CD4-positive, alpha-beta T cell (primary cell): Measurements from ENCODE around the gene KDR. TPM values are rescaled to one million over a fixed set of nuclear protein-coding genes. Genes with fewer than 3 reads are reported as not detected.

Experiments used
- ATAC-seq: fragments of 200-7000 bp; cut with Tn5 transposase; one replicate; pipeline ENCODE4 v1.10.0; 2022; ENCODE audit warnings: mild to moderate bottlenecking; ENCODE audit not compliant: poor library complexity
- CTCF ChIA-PET: fragments of 350-600 bp; sonication (Branson Sonifier 250); formaldehyde crosslinking; loops from one replicate; lab custom pipeline; 2021; ENCODE audit warnings: antibody characterized with exemption, inconsistent platforms; lab: Charles Lee
- POLR2A ChIA-PET: fragments of 350-600 bp; sonication (Branson Sonifier 250); formaldehyde crosslinking; loops from one replicate; lab custom pipeline; 2021; ENCODE audit warnings: antibody characterized with exemption, inconsistent platforms; lab: Charles Lee
- DNase-seq, 14 experiments: peaks; one replicate each; pipeline ENCODE4 v3.0.0-alpha.2; 2013 to 2020; ENCODE audit warnings: mixed read lengths in 2 of 14
- H3K27ac ChIP-seq, 2 donors: one replicate each; pipeline versions ENCODE4 v1.5.1 to v1.7.0; 2013; ENCODE audit warnings: low read length in 2 of 2, low read depth in 1 of 2, mild to moderate bottlenecking in 1 of 2
- H3K27me3 ChIP-seq, 2 experiments: 1 replicate in 1 of 2; 2 replicates in 1 of 2; pipeline versions ENCODE4 v1.6.1 to v1.7.0; 2013; ENCODE audit warnings: low read length in 2 of 2, control low read depth in 1 of 2, mild to moderate bottlenecking in 1 of 2, moderate library complexity in 1 of 2; ENCODE audit not compliant: insufficient read depth in 2 of 2, control insufficient read depth in 1 of 2
- H3K36me3 ChIP-seq: one replicate; pipeline ENCODE4 v1.6.1; 2013; ENCODE audit warnings: low read length, control low read depth; ENCODE audit not compliant: insufficient read depth
- H3K4me1 ChIP-seq: one replicate; pipeline ENCODE4 v1.6.1; 2013; ENCODE audit warnings: low read length, control low read depth; ENCODE audit not compliant: insufficient read depth
- H3K4me3 ChIP-seq: one replicate; pipeline ENCODE4 v1.5.1; 2013; ENCODE audit warnings: mild to moderate bottlenecking, low read length, moderate library complexity
- H3K9me3 ChIP-seq, 2 experiments: 1 replicate in 1 of 2; 2 replicates in 1 of 2; pipeline versions ENCODE4 v1.6.1 to v1.7.0; 2013; ENCODE audit warnings: low read length in 2 of 2, mild to moderate bottlenecking in 2 of 2, control low read depth in 1 of 2, moderate library complexity in 1 of 2; ENCODE audit not compliant: control insufficient read depth in 1 of 2, insufficient read depth in 1 of 2
- H3K27ac Mint-ChIP-seq: one replicate; pipeline ENCODE4 v1.8.0; 2020; ENCODE audit warnings: mixed read lengths
- H3K27me3 Mint-ChIP-seq: one replicate; pipeline ENCODE4 v1.8.0; 2021; ENCODE audit warnings: mixed read lengths
- H3K36me3 Mint-ChIP-seq: one replicate; pipeline ENCODE4 v1.8.0; 2021; ENCODE audit warnings: low read depth, mixed read lengths
- H3K4me1 Mint-ChIP-seq: one replicate; pipeline ENCODE4 v1.8.0; 2021; ENCODE audit warnings: low read depth, mixed read lengths
- H3K4me3 Mint-ChIP-seq: one replicate; pipeline ENCODE4 v1.8.0; 2020; ENCODE audit warnings: mild to moderate bottlenecking, mixed read lengths
- H3K9me3 Mint-ChIP-seq: one replicate; pipeline ENCODE4 v1.8.0; 2020; ENCODE audit warnings: mixed read lengths
- CTCF ChIP-seq: fragments of 200-600 bp; IDR thresholded peaks from one replicate; pipeline ENCODE4 v1.8.0; 2022; ENCODE audit warnings: antibody characterized with exemption, mild to moderate bottlenecking
- intact Hi-C, 2 experiments: fragments of 100-400 bp; cut with DNase I in 1 of 2; cut with micrococcal nuclease in 1 of 2; formaldehyde crosslinking; loops; one replicate each; pipeline versions ENCODE4 v1.15.1 to v1.9.0; 2023 to 2025; cut with DNase I, micrococcal nuclease
- total RNA-seq, 174 experiments: library from RNA in 2 of 174; stranded (reverse) in 2 of 174; gene quantifications; one replicate each; pipeline ENCODE4 v1.2.3 and lab custom pipeline; 2021 to 2026

The KDR gene
- total RNA-seq, 2 experiments from 2014 or later: not detected

GRCh38 chr4:55157559-55158277 is 32.3 kb upstream of the KDR start:
- peaks cover 66% of the 10 kb centered on the region for H3K27me3 Mint-ChIP-seq
- POLR2A ChIA-PET: no interaction called here
- Histone ChIP-seq H3K9me3 (peaks cover 0 to 7% of the 10 kb centered on the region in 2 experiments), H3K27me3 (peaks cover 7 to 10% of the 10 kb centered on the region in 2 experiments), H3K4me1 (no peaks in the 10 kb centered on the region), H3K27ac (no peak overlapping the region), H3K36me3 (no peaks in the 10 kb centered on the region), H3K4me3 (no peak overlapping the region)
- no peak for TF ChIP-seq CTCF
- CTCF ChIA-PET: no interaction called here
- no peak for DNase-seq
- intact Hi-C loops: no loop called here
- H3K4me1 Mint-ChIP-seq: no peaks in the 10 kb centered on the region
- ATAC-seq: no peak
- no peak overlapping the region for H3K27ac Mint-ChIP-seq
- H3K36me3 Mint-ChIP-seq: no peaks in the 10 kb centered on the region
- H3K4me3 Mint-ChIP-seq: no peak overlapping the region
- no peaks in the 10 kb centered on the region for H3K9me3 Mint-ChIP-seq

GRCh38 chr4:55154933-55155332 is 29.5 kb upstream of the KDR start:
- no peak for ATAC-seq
- Mint-ChIP-seq H3K36me3 (no peaks in the 10 kb centered on the region), H3K4me3 (no peak overlapping the region), H3K27me3 (peaks cover 54% of the 10 kb centered on the region), H3K9me3 (no peaks in the 10 kb centered on the region), H3K27ac (no peak overlapping the region), H3K4me1 (no peaks in the 10 kb centered on the region)
- H3K4me3 ChIP-seq: no peak overlapping the region
- H3K36me3 ChIP-seq: no peaks in the 10 kb centered on the region
- ChIA-PET CTCF (no interaction called here), POLR2A (no interaction called here)
- H3K4me1 ChIP-seq: no peaks in the 10 kb centered on the region
- TF ChIP-seq CTCF: no peak
- H3K27me3 ChIP-seq: peaks cover 7 to 10% of the 10 kb centered on the region in 2 experiments
- no peak overlapping the region for H3K27ac ChIP-seq
- intact Hi-C loops: no loop called here
- DNase-seq: no peak
- H3K9me3 ChIP-seq: peaks cover 0 to 7% of the 10 kb centered on the region in 2 experiments

GRCh38 chr4:55154290-55154880 is 29.0 kb upstream of the KDR start:
- peaks cover 49% of the 10 kb centered on the region for H3K27me3 Mint-ChIP-seq
- Histone ChIP-seq H3K4me3 (no peak overlapping the region), H3K27ac (no peak overlapping the region), H3K27me3 (peaks cover 7 to 10% of the 10 kb centered on the region in 2 experiments), H3K9me3 (peaks cover 0 to 7% of the 10 kb centered on the region in 2 experiments), H3K36me3 (no peaks in the 10 kb centered on the region), H3K4me1 (no peaks in the 10 kb centered on the region)
- H3K36me3 Mint-ChIP-seq: no peaks in the 10 kb centered on the region
- intact Hi-C loops: no loop called here
- H3K4me1 Mint-ChIP-seq: no peaks in the 10 kb centered on the region
- H3K9me3 Mint-ChIP-seq: no peaks in the 10 kb centered on the region
- POLR2A ChIA-PET: no interaction called here
- CTCF ChIA-PET: no interaction called here
- ATAC-seq (no peak), DNase-seq (no peak)
- H3K4me3 Mint-ChIP-seq: no peak overlapping the region
- H3K27ac Mint-ChIP-seq: no peak overlapping the region
- no peak for TF ChIP-seq CTCF
